Breast epithelium (tissue), 4 donors: ENCODE data around the gene PCDHGA6. TPM values are rescaled to one million over a fixed set of nuclear protein-coding genes. Genes with fewer than 3 reads are reported as not detected.
"Not testable (repeated sequence)": the region's sequence is repeated elsewhere in the genome, so short reads cannot be mapped to it uniquely, and the experiment has no call there.

Source experiments
- DNase-seq, 2 donors: peaks; one replicate each; pipeline ENCODE4 v3.0.0-alpha.2; 2019; ENCODE audit warnings: low spot score in 2 of 2
- H3K27ac ChIP-seq, 2 donors: fragments of 200-600 bp; sonication (generic) in 1 of 2; one replicate each; pipeline ENCODE4 v1.5.1; 2016 to 2019; ENCODE audit warnings: mild to moderate bottlenecking in 1 of 2
- H3K27me3 ChIP-seq, 2 donors: fragments of 200-600 bp; sonication (generic) in 1 of 2; one replicate each; pipeline versions ENCODE4 v1.5.1 to v1.6.0; 2017 to 2019; ENCODE audit warnings: control low read depth in 1 of 2, mild to moderate bottlenecking in 1 of 2
- H3K36me3 ChIP-seq: fragments of 200-600 bp; one replicate; pipeline ENCODE4 v1.5.1; 2019
- H3K4me1 ChIP-seq, 2 donors: fragments of 200-600 bp; sonication (generic); one replicate each; pipeline ENCODE4 v1.5.1; 2016 to 2019; ENCODE audit warnings: control low read depth in 1 of 2
- H3K4me3 ChIP-seq, 3 donors: fragments of 200-600 bp; sonication (generic); 1 replicate in 2 of 3; 2 replicates in 1 of 3; pipeline ENCODE4 v1.5.1; 2016 to 2019; ENCODE audit warnings: mild to moderate bottlenecking in 3 of 3, moderate library complexity in 2 of 3
- H3K9me3 ChIP-seq, 2 donors: fragments of 200-600 bp; sonication (generic) in 1 of 2; one replicate each; pipeline ENCODE4 v1.5.1; 2016 to 2019; ENCODE audit warnings: control low read depth in 1 of 2
- POLR2A ChIP-seq: fragments of 450-650 bp; IDR thresholded peaks from one replicate; pipeline ENCODE4 v1.6.1; 2016; ENCODE audit warnings: antibody characterized with exemption, mild to moderate bottlenecking, moderate library complexity
- POLR2AphosphoS5 ChIP-seq, 3 donors: sonication (generic); formaldehyde crosslinking; IDR thresholded peaks; one replicate each; pipeline ENCODE4 v1.6.1; 2017; ENCODE audit warnings: antibody characterized with exemption in 3 of 3
- intact Hi-C: fragments of 100-400 bp; cut with DNase I; formaldehyde crosslinking; loops from one replicate; pipeline ENCODE4 v1.15.1; 2023; ENCODE audit warnings: low total_unique reads
- total RNA-seq, 3 donors: library from RNA; depleted of rRNA; stranded (reverse); fragments of >200 nt; gene quantifications; one replicate each; pipeline ENCODE4 v1.1.0, GENCODE V29; 2016
- TF ChIP-seq, protein P1 (sequence below), 3 donors: fragments of 450-650 bp; IDR thresholded peaks; one replicate each; pipeline ENCODE4 v1.5.1; 2016 to 2017; ENCODE audit warnings: antibody characterized with exemption in 3 of 3, mild to moderate bottlenecking in 3 of 3, moderate library complexity in 3 of 3

The PCDHGA6 gene
- total RNA-seq, 3 donors from 2014 or later = 4.0 to 8.5 (median 8.3) TPM

DNA sequence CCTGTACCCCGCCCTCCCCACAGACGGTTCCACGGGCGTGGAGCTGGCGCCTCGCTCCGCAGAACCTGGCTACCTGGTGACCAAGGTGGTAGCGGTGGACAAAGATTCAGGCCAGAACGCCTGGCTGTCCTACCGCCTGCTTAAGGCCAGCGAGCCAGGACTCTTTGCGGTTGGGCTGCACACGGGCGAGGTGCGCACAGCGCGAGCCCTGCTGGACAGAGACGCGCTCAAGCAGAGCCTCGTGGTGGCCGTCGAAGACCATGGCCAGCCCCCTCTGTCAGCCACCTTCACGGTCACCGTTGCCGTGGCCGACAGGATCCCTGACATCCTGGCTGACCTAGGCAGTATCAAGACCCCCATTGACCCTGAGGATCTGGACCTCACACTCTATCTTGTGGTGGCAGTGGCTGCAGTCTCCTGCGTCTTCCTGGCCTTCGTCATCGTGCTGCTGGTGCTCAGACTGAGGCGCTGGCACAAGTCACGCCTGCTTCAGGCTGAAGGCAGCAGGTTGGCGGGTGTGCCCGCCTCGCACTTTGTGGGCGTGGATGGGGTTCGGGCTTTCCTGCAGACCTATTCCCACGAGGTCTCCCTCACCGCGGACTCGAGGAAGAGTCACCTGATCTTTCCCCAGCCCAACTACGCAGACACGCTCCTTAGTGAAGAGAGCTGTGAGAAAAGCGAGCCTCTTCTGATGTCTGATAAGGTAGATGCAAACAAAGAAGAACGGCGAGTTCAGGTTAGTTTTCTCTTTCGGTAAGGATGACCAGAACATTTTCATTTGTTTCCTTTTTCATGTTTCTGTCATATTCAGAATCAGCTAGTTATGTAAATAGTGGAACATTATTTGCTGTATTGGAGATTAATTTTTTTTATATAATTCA is 7.4 kb upstream of the PCDHGA6 start:
- TF ChIP-seq, protein P1, sequence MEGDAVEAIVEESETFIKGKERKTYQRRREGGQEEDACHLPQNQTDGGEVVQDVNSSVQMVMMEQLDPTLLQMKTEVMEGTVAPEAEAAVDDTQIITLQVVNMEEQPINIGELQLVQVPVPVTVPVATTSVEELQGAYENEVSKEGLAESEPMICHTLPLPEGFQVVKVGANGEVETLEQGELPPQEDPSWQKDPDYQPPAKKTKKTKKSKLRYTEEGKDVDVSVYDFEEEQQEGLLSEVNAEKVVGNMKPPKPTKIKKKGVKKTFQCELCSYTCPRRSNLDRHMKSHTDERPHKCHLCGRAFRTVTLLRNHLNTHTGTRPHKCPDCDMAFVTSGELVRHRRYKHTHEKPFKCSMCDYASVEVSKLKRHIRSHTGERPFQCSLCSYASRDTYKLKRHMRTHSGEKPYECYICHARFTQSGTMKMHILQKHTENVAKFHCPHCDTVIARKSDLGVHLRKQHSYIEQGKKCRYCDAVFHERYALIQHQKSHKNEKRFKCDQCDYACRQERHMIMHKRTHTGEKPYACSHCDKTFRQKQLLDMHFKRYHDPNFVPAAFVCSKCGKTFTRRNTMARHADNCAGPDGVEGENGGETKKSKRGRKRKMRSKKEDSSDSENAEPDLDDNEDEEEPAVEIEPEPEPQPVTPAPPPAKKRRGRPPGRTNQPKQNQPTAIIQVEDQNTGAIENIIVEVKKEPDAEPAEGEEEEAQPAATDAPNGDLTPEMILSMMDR (IDR thresholded peaks at IDR 0.05) = no peak
- TF ChIP-seq POLR2A (no peak), POLR2AphosphoS5 (IDR thresholded peaks at IDR 0.05) (no peak)
- no peak for DNase-seq
- Histone ChIP-seq H3K36me3 (no peaks in the 10 kb centered on the region), H3K9me3 (peaks cover 81 to 98% of the 10 kb centered on the region in 2 donors), H3K27me3 (no peaks in the 10 kb centered on the region), H3K4me3 (peak overlapping the region in 1 of 3 donors; percentile 38), H3K27ac (no peak overlapping the region), H3K4me1 (no peaks in the 10 kb centered on the region)
- intact Hi-C loops = no loop called here

DNA sequence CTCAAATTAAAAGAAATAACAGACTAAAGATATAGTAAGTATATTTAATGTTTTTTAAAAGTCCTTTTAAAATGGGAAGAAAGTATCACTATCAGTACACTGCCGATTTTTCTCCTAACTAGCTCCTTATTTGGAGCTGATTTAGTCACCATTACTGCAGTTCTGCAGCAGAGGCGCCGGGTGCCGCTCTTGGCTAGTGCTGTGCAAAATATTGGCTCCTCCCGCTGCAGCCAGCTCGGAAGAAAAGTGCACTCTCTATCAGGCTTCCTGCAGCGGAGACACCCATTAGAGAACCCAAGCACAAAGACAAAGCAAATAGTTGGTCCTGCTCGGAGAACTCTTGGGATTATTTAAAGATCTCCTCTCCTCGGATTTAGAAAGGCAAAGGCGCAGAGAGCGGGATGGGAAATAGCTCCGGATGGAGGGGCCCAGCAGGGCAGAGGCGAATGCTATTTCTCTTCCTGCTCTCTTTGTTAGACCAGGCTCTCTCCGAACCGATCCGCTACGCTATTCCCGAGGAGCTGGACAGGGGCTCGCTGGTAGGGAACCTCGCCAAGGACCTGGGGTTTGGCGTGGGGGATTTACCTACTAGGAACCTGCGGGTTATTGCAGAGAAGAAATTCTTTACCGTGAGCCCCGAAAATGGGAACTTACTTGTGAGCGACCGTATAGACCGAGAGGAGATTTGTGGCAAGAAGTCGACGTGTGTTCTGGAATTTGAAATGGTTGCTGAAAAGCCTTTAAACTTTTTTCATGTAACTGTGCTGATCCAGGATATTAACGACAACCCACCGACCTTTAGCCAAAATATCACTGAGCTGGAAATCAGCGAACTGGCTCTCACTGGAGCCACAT is 3.5 kb upstream of the PCDHGA6 start, which contains the start of gene PCDHGB3:
PCDHGB3 (plus strand) TSS at position 249 of the 855 bp plus-strand sequence; CDS start at position 402, 153 bp downstream.
- Histone ChIP-seq H3K4me1 (no peaks in the 10 kb centered on the region), H3K4me3 (peak within 1 kb of the TSS; percentile 15 to 34 (median 17)), H3K36me3 (no peaks in the 10 kb centered on the region), H3K27me3 (no peaks in the 10 kb centered on the region), H3K9me3 (peaks cover 87 to 100% of the 10 kb centered on the region in 2 donors), H3K27ac (no peak within 1 kb of the TSS)
- intact Hi-C loops = no loop called here
- TF ChIP-seq, protein P1 (IDR thresholded peaks at IDR 0.05) = no peak
- no peak for TF ChIP-seq POLR2AphosphoS5 (IDR thresholded peaks at IDR 0.05)
- no peak for TF ChIP-seq POLR2A
- no peak for DNase-seq

DNA sequence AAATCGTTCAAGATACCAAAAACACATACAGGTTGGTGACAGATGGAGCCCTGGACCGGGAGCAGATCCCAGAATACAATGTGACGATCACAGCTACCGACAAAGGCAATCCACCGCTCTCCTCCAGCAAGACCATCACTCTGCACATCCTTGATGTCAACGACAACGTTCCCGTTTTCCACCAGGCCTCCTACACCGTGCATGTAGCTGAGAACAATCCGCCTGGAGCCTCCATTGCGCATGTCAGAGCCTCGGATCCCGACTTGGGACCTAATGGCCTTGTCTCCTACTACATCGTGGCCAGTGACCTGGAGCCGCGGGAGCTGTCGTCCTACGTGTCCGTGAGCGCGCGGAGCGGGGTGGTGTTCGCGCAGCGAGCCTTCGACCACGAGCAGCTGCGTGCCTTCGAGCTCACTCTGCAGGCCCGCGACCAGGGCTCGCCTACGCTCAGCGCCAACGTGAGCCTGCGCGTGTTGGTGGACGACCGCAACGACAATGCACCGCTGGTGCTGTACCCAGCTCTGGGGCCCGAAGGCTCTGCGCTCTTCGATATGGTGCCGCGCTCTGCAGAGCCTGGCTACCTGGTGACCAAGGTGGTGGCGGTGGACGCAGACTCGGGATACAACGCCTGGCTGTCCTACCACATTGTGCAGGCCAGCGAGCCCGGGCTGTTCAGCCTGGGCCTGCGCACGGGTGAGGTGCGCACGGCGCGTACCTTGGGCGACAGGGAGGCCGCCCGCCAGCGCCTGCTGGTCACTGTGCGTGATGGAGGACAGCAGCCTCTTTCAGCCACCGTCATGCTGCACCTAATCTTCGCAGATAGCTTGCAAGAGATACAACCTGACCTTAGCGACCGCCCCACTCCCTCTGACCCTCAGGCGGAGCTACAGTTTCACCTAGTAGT is 1.9 kb upstream of the PCDHGA6 start:
- no peak for DNase-seq
- Histone ChIP-seq H3K9me3 (peaks cover 87 to 99% of the 10 kb centered on the region in 2 donors), H3K27ac (no peak overlapping the region), H3K27me3 (no peaks in the 10 kb centered on the region), H3K4me1 (no peaks in the 10 kb centered on the region), H3K4me3 (peak overlapping the region in 1 of 3 donors; percentile 9), H3K36me3 (no peaks in the 10 kb centered on the region)
- TF ChIP-seq, protein P1 (IDR thresholded peaks at IDR 0.05) = no peak
- TF ChIP-seq POLR2A = no peak
- no peak for TF ChIP-seq POLR2AphosphoS5 (IDR thresholded peaks at IDR 0.05)
- intact Hi-C loops = no loop called here

DNA sequence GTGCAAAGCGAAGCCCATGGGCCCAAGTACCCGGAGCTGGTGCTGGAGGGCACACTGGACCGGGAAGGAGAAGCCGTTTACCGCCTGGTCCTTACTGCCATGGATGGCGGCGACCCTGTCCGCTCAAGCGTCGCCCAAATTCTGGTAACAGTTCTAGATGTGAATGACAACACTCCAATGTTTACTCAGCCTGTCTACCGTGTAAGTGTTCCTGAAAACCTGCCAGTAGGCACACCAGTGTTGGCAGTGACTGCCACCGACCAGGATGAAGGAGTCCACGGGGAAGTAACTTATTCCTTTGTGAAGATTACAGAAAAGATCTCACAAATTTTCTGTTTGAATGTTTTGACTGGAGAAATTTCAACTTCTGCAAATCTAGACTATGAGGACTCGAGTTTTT is 936 bp downstream of the PCDHGA6 start:
- Histone ChIP-seq H3K9me3 (peaks cover 72 to 99% of the 10 kb centered on the region in 2 donors), H3K4me1 (no peaks in the 10 kb centered on the region), H3K27me3 (no peaks in the 10 kb centered on the region), H3K36me3 (no peaks in the 10 kb centered on the region), H3K4me3 (peak overlapping the region in 1 of 3 donors; percentile 55), H3K27ac (no peak overlapping the region)
- TF ChIP-seq POLR2A = no peak
- no peak for TF ChIP-seq POLR2AphosphoS5 (IDR thresholded peaks at IDR 0.05)
- TF ChIP-seq, protein P1 (IDR thresholded peaks at IDR 0.05) = no peak
- intact Hi-C loops = no loop called here
- DNase-seq = no peak

DNA sequence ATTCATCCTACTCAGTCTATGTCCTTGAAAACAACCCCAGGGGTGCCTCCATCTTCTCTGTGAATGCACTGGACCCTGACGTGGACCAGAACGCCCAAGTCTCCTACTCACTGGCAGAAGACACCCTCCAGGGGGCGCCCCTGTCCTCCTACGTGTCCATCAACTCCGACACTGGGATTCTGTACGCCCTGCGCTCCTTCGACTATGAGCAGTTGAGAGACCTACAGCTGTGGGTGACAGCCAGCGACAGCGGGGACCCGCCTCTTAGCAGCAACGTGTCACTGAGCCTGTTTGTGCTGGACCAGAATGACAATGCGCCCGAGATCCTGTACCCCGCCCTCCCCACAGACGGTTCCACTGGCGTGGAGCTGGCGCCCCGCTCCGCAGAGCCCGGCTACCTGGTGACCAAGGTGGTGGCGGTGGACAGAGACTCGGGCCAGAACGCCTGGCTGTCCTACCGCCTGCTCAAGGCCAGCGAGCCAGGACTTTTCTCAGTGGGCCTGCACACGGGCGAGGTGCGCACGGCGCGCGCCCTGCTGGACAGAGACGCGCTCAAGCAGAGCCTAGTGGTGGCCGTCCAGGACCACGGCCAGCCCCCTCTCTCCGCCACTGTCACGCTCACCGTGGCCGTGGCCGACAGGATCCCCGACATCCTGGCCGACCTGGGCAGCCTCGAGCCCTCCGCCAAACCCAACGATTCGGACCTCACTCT is 1.9 kb downstream of the PCDHGA6 start:
- H3K27ac ChIP-seq, H3K4me1 ChIP-seq, H3K27me3 ChIP-seq, DNase-seq, intact Hi-C loops, H3K4me3 ChIP-seq, H3K36me3 ChIP-seq: not testable (repeated sequence)
- H3K9me3 ChIP-seq = peaks cover 70 to 98% of the 10 kb centered on the region in 2 donors
